A549 treated with AZD2906 at 1 μM for 4 hours (cell line): ENCODE measurements around the gene ZSCAN16. TPM values are rescaled to one million over a fixed set of nuclear protein-coding genes. Genes with fewer than 3 reads are reported as not detected.

Source experiments
- total RNA-seq: library from RNA; stranded (reverse); fragments of 200-300 nt; extraction: Qiagen RNA extraction; gene quantifications from 5 replicates; pipeline ENCODE4 v1.2.3, GENCODE V29; 2022

The ZSCAN16 gene
- total RNA-seq: 3.6 to 4.7 TPM (median 4.0 TPM) in 5 replicates

GRCh38 chr6:28124350-28124970 lies at the start of gene ZSCAN16:
Gene ZSCAN16, plus strand, starts transcription at chr6:28124609. Its CDS starts 835 bp downstream, at chr6:28125444.

DNA sequence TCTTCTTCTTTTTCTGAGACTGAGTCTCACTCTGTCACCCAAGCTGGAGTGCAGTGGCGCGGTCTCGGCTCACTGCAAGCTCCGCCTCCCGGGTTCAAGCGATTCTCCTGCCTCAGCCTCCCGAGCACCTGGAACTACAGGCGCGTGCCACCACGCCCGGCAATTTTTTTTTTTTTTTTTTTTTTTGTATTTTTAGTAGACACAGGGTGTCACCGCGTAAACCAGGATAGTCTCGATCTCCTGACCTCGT lies 44.1 kb upstream of the ZSCAN16 start, which contains the start of gene ZNF165:
TSS of gene ZNF165 (plus strand) at position 188 of the 250 bp plus-strand sequence. CDS start 4,913 bp downstream, outside the sequence.

DNA sequence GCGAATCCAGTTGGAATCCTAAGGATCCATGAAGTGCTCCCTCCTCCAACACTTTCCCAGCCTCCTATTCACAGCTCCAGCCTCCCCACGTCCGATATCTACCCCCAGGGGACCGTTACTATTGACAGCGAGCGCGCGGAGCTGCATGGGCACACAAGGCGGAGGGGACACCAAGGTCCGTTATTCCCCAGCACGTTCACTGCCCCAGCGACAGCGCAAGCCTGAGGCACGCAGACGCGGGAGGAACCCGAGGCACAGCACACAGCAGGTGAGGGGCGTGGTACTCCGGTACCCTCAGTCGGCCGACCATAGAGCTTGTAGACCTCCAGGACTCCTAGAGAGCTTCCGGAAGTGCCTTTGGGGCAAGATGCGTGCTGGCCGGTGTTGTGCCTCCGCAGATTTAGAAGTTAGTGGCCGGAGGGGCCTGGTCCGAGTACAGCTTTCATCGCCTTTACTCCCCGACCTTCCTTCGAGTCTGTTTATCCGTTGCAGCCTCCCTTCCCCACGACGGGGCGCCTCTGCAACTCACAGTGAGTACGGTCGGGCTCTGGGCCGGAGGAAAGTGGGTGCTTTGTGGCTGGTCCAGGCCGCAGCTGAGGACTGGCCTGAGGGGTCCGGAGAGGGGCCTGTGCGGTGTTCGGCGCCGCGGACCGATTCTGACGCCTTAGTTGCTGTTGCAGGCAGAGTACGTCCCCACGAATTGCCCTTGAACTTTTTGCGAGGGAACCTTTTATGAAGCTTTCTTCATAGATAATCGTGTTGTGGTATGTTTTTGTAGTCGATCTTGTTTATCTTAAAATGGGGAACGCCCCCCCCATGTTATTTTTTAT lies 17.3 kb downstream of the ZSCAN16 start, which contains the start of gene ZKSCAN8:
TSS of gene ZKSCAN8 (plus strand) at position 384 of the 830 bp plus-strand sequence. CDS start 6,525 bp downstream, outside the sequence.

Other genes with a start within 250 kb of the ZSCAN16 start
- gene OR2B2, start 212.2 kb upstream of the ZSCAN16 start, total RNA-seq: not detected in 5 replicates
- gene OR2B6, start 167.4 kb upstream of the ZSCAN16 start, total RNA-seq: 0.10 TPM in 1 of 5 replicates, not detected in the others
- 0.74 to 0.99 TPM (median 0.85 TPM) in 5 replicates for gene ZNF165, start 44.0 kb upstream of the ZSCAN16 start, total RNA-seq
- gene ZKSCAN8, start 17.3 kb downstream of the ZSCAN16 start, total RNA-seq: 3.2 to 5.5 TPM (median 4.8 TPM) in 5 replicates
- gene ZSCAN9, start 100.7 kb downstream of the ZSCAN16 start, total RNA-seq: 6.1 to 8.0 TPM (median 6.8 TPM) in 5 replicates
- 2.6 to 2.7 TPM (median 2.7 TPM) in 5 replicates for gene ZKSCAN4, start 127.7 kb downstream of the ZSCAN16 start, total RNA-seq
- gene NKAPL, start 134.7 kb downstream of the ZSCAN16 start, total RNA-seq: not detected in 5 replicates
- gene ZSCAN26, start 142.5 kb downstream of the ZSCAN16 start, total RNA-seq: 3.6 to 5.4 TPM (median 4.2 TPM) in 5 replicates
- 4.1 to 5.4 TPM (median 4.7 TPM) in 5 replicates for gene PGBD1, start 157.0 kb downstream of the ZSCAN16 start, total RNA-seq
- gene ZSCAN31, start 211.5 kb downstream of the ZSCAN16 start, total RNA-seq: 1.5 to 2.2 TPM (median 1.8 TPM) in 5 replicates
- 1.4 to 1.9 TPM (median 1.7 TPM) in 5 replicates for gene ZKSCAN3, start 225.3 kb downstream of the ZSCAN16 start, total RNA-seq